Measurements from ENCODE around the gene SLC22A1. TPM values are rescaled to one million over a fixed set of nuclear protein-coding genes. Genes with fewer than 3 reads are reported as not detected.

SLC22A1 gene
- total and polyA plus RNA-seq, 2 experiments from 2014 or later = 0.10 to 0.65 TPM

DNA sequence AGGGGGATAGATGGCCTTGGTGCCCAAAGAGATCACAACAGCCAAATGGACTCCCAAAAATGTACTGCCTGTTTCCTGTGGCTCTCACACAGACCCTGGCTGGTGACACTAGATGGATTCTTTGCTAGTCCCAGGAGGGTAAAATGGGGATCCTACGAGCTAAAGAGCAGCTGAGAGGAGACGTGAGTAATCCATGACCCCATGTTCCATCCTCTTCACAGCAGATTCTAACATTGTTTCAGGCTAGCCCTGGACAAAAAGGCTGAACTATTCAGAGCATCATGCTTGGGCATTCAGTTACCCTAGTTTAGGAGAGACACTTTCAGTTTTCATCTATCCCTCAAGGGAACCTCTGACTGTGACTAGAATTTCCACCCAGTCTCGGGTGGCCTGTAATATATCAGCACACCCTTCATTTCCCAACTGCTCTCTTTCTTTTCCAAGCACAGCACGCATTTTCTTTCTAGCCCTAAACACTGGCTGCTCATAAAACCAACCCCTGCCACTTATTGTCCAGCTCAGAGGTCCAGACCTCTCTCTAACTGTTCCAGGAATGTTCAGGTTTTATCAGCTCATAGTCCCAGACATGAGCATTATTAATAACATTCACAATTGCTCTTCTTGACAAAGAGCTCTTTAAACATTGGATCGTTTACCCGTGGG lies 48.5 kb downstream of the SLC22A1 start:
- Histone ChIP-seq H3F3A (replicated peaks; ENCODE audit: low read depth) (no peaks in the 10 kb centered on the region), H3K79me2 (replicated peaks; ENCODE audit: insufficient read depth) (no peaks in the 10 kb centered on the region), H2AFZ (peak overlapping the region; percentile 84), H3K27me3 (ENCODE audit: insufficient read depth) (no peaks in the 10 kb centered on the region), H3K4me1 (ENCODE audit: insufficient read depth) (peaks cover 7% of the 10 kb centered on the region; the same call in 1 of the 2 replicates), H3K36me3 (ENCODE audit: insufficient read depth) (no peaks in the 10 kb centered on the region), H3K27ac (ENCODE audit: low read depth) (no peak overlapping the region), H3K4me3 (no peak overlapping the region), H4K20me1 (replicated peaks; ENCODE audit: insufficient read depth) (no peaks in the 10 kb centered on the region), H3K4me2 (no peak overlapping the region), H3K9me2 (ENCODE audit: insufficient read depth) (peaks cover 3% of the 10 kb centered on the region)
- Mint-ChIP-seq H3K4me3 (no peak overlapping the region), H3K9me3 (peaks cover 8% of the 10 kb centered on the region; the same call in 2 of the 3 replicates), H3K27me3 (ENCODE audit: insufficient read depth, low read depth, poor library complexity) (no peaks in the 10 kb centered on the region), H3K36me3 (ENCODE audit: low read depth) (no peaks in the 10 kb centered on the region), H3K27ac (no peak overlapping the region), H3K4me1 (peaks cover 2% of the 10 kb centered on the region; the same call in 1 of the 3 replicates)
- DNase-seq (ENCODE audit: low spot score) = no peak
- no peak for ATAC-seq
- TF ChIP-seq, protein P1, sequence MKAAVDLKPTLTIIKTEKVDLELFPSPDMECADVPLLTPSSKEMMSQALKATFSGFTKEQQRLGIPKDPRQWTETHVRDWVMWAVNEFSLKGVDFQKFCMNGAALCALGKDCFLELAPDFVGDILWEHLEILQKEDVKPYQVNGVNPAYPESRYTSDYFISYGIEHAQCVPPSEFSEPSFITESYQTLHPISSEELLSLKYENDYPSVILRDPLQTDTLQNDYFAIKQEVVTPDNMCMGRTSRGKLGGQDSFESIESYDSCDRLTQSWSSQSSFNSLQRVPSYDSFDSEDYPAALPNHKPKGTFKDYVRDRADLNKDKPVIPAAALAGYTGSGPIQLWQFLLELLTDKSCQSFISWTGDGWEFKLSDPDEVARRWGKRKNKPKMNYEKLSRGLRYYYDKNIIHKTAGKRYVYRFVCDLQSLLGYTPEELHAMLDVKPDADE (IDR thresholded peaks at IDR 0.05) = no peak
- TF ChIP-seq, protein P2, sequence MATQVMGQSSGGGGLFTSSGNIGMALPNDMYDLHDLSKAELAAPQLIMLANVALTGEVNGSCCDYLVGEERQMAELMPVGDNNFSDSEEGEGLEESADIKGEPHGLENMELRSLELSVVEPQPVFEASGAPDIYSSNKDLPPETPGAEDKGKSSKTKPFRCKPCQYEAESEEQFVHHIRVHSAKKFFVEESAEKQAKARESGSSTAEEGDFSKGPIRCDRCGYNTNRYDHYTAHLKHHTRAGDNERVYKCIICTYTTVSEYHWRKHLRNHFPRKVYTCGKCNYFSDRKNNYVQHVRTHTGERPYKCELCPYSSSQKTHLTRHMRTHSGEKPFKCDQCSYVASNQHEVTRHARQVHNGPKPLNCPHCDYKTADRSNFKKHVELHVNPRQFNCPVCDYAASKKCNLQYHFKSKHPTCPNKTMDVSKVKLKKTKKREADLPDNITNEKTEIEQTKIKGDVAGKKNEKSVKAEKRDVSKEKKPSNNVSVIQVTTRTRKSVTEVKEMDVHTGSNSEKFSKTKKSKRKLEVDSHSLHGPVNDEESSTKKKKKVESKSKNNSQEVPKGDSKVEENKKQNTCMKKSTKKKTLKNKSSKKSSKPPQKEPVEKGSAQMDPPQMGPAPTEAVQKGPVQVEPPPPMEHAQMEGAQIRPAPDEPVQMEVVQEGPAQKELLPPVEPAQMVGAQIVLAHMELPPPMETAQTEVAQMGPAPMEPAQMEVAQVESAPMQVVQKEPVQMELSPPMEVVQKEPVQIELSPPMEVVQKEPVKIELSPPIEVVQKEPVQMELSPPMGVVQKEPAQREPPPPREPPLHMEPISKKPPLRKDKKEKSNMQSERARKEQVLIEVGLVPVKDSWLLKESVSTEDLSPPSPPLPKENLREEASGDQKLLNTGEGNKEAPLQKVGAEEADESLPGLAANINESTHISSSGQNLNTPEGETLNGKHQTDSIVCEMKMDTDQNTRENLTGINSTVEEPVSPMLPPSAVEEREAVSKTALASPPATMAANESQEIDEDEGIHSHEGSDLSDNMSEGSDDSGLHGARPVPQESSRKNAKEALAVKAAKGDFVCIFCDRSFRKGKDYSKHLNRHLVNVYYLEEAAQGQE (IDR thresholded peaks at IDR 0.05; ENCODE audit: unreplicated experiment) = no peak
- TF ChIP-seq ZNF331 (CRISPR knock-in tag; IDR thresholded peaks at IDR 0.05; ENCODE audit: low read depth) (no peak), ZNF114 (CRISPR knock-in tag; IDR thresholded peaks at IDR 0.05) (no peak), ZNF462 (CRISPR knock-in tag; IDR thresholded peaks at IDR 0.05) (no peak), POLR2AphosphoS5 (IDR thresholded peaks at IDR 0.05; ENCODE audit: low read depth) (no peak), EZH2phosphoT487 (IDR thresholded peaks at IDR 0.05; ENCODE audit: unreplicated experiment) (no peak)
- TF ChIP-seq, protein P3, sequence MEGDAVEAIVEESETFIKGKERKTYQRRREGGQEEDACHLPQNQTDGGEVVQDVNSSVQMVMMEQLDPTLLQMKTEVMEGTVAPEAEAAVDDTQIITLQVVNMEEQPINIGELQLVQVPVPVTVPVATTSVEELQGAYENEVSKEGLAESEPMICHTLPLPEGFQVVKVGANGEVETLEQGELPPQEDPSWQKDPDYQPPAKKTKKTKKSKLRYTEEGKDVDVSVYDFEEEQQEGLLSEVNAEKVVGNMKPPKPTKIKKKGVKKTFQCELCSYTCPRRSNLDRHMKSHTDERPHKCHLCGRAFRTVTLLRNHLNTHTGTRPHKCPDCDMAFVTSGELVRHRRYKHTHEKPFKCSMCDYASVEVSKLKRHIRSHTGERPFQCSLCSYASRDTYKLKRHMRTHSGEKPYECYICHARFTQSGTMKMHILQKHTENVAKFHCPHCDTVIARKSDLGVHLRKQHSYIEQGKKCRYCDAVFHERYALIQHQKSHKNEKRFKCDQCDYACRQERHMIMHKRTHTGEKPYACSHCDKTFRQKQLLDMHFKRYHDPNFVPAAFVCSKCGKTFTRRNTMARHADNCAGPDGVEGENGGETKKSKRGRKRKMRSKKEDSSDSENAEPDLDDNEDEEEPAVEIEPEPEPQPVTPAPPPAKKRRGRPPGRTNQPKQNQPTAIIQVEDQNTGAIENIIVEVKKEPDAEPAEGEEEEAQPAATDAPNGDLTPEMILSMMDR (conservative IDR thresholded peaks at IDR 0.05; ENCODE audit: low read depth in 2 of 2) = no peak

Measured in GM23338 (cell line).